ENCODE data around the gene MDN1.
"Not testable (repeated sequence)": the region's sequence is repeated elsewhere in the genome, so short reads cannot be mapped to it uniquely, and the experiment has no call there.

The MDN1 gene

DNA sequence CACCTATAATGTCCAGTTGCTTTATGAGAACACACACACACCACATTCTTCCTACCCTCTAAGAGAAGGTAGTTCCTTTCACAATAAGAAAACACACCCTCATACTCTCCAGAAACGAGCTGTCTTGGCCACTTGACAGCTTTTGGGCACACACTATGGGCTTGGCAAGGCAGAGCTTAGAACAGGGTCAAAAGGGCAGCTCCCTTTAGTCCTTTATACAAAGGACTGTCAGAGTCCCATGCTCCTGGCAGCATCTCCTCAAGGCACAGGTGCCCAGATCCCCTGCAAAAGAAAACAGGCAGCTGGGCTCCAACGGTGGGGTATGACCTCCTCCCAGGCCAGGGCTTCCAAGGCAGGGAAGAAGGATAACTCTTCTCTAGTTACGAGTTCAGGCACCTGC lies 176.2 kb downstream of the MDN1 start:
- ATAC-seq: no peak

DNA sequence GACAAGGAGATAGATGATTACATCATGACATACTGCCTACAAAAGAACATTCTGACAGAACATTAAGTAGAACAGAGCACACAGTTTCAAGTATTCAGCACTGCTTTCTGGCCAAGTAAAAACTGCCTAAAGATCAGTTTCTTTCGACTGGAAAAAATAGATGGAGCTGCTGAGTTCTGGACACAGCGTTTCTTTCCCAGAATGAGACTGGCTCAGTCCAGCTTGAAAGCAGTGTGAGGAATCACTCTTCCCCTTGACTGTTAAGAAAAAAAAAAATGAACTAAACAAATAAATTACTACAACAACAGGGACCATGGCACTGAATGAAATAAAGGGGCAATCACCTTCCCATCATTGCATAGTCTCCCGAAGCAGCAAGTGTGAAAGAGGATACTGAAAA lies 176.6 kb downstream of the MDN1 start:
- ATAC-seq: no peak

DNA sequence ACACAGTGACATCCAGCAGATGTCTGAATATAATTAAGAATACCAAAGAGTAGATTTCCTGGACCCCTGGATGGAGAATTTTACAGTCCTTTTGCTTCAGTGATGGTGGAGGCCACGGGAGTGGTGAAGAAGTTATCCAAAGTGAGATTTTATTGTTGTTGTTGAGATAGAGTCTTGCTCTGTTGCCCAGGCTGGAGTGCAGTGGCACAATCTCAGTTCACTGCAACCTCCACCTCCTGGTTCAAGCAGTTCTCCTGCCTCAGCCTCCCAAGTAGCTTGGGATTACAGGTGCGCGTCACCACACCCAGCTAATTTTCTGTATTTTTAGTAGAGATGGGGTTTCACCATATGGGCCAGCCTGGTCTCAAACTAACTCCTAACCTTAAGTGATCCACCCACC lies 178.0 kb downstream of the MDN1 start:
- ATAC-seq: not testable (repeated sequence)

DNA sequence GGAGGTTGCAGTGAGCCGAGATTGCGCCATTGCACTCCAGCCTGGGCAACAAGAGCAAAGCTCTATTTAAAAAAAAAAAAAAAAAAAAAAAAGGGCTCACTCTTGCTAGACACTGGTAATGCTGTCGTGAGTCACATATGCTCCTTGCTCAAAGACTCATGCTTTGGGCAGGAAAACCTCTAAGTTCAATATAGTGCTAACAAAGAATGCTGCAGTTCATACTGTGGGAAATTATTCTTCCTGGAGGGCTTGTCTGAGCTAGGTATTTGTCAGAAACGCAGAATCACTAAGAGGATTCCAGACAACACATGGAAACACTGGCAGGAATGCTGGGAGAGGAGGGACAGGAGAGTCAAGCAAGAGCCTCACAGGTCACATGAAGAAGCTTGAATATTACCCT lies 178.8 kb downstream of the MDN1 start:
- no peak for ATAC-seq

DNA sequence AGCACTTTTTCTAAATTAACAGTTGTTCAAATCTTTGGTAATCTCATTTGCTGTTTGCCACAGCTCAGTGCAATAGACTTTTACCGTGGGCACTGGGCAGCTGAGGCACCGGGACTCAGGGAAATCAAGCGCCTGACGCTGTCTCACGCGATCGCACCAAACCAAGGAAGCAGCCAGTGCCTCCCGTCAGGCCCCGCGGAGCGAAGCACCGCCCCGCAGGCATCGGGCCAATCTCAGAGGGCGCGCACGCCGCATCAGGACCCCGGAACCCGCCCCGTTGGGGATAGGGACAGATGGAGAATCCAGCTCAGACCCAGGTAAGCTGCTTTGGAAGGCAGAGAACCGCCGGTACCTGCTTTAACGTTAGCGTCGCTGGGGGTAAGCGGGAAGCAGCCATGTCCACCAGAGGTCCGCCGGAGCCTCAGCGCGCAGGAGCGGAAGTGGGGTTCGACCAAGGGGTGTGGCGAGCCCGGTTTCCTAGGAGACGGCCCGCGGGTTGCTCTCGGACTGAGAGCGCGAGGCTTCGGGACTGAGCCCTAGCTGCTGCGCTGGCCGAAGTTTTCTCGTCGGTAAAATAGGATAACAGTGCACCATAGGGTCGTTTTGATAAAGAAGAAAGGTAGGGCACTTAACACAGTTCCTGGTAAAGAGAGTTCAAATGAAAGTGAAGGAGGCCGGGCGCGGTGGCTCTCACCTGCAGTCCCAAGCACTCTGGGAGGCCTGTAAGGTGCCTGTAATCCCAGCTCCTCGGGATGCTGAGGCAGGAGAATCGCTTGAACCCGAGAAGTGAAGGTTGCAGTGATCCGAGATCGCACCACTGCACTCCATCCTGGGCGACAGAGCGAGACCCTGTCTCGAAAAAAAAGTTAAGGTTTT lies 181.0 kb downstream of the MDN1 start, which contains the start of gene LYRM2:
TSS of gene LYRM2 (minus strand) at position 428 of the 876 bp plus-strand sequence. CDS start at position 397, 31 bp downstream.
- ATAC-seq: peak; percentile 94 to 96

DNA sequence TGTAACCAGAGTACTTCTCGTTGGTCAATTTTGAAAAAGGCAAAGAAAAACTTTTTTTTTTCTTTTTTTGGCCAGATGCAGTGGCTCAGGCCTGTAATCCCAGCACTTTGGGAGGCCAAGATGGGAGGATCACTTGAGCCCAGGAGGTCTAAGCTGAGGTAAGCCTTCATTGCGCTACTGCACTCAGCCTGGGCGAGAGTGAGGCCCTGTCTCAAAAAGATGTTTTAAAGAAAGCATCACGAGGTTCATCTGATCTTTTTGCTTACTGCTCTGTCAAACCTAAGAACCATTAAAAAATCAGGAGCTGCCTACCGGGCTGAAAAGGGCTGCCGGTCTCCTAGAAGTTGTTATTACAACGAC lies 181.7 kb downstream of the MDN1 start:
- ATAC-seq: no peak

DNA sequence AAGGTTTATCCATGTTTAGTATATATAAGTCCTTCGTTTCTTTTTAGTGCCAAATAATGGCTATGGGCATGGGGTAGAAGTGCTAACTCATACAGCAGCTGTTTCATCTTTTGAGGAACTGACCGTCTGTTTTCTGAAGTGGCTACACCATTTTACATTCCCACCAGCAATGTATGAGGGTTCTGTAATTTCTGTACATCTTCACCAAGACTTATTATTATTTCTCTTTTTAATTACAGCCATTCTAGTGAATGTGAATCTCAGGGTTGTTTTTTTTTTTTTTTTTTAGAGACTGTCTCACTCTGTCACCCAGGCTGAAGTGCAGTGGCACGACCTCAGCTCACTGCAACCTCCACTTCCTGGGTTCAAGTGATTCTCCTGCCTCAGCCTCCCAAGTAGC lies 183.2 kb downstream of the MDN1 start:
- not testable (repeated sequence) for ATAC-seq

DNA sequence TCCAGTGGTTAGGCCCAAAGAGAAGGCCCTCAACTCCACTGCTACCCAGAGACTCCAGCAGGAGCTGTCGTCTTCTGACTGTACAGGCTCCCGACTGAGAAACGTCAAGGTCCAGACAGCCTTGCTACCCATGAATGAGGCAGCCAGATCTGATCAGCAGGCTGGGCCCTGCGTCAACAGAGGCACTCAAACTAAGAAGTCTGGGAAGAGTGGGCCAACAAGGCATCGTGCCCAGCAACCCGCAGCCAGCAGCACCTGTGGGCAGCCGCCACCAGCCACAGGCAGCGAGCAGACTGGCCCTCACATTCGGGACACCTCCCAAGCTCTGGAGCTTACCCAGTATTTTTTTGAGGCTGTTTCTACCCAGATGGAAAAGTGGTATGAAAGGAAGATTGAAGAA lies 189.1 kb downstream of the MDN1 start:
- no peak for ATAC-seq

DNA sequence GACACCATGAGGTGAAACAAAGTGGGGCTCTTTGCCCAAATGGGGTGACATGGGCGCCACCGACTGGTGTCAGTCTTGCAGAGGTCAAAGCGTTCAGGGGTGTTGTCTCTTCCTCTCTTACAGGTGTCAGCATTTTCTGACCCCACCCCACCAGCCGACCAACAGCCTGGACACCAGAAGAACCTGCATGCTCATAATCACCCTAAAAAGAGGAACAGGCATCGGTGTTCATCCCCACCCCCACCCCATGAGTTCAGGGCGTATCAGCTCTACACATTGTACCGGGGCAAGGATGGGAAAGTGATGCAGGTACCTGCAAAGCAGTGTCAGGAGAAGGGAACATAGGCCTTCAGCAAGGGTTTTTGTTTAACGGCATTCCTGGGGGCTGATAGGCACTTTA lies 195.8 kb downstream of the MDN1 start:
- no peak for ATAC-seq

DNA sequence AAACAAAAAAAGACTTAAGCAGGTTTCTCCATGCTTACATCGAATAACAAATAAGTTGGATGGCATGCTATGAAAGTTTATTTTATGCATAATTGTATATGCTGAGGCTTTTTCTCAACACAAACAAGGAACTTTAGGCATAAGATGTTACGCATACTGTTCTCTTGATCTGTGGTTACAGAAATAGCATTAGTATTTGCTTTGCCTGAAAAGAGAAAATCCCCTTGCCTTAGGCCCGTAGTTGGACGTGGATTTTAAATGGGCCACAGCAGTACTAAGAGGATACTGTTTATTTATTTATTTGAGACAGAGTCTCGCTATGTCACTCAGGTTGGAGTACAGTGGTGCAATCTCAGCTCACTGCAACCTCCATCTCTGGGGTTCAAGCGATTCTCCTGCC lies 200.0 kb downstream of the MDN1 start:
- ATAC-seq: no peak

DNA sequence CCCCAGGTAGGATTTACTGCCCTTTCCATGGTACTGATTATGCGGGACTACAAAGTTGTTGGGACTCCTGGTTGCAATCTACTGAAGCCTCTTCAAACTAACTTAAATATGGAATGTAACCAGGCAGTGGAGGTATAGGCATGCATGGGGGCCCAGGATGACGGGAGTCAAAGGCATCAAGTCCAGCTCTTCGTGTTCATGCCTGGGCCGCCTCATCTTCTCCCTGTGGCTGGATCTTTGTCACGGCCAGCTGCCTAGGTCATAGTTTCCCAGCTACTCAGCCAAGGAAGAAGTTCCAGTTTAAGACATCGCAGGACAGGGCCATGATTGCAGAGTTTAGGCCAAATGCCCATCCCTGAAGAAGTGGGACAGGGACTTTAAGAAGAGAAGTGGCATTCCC lies 201.6 kb downstream of the MDN1 start:
- no peak for ATAC-seq

DNA sequence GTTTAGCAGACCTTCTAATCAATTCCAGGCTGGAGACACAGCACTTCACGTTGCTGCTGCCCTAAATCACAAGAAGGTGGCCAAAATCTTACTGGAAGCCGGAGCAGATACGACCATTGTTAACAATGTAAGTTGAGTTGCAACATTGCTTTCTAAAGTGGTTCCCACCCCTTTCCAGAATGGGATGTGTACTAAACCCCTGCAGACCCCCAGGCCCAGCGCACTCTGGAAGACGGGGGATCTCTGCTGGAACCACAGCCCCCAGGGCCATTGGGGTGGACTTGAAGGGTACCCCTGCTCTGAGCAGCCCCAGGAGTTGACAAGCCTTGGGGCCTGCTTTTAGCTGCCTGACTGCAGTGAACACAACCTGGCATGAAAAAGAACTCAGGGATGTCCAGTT lies 203.1 kb downstream of the MDN1 start:
- ATAC-seq: no peak

DNA sequence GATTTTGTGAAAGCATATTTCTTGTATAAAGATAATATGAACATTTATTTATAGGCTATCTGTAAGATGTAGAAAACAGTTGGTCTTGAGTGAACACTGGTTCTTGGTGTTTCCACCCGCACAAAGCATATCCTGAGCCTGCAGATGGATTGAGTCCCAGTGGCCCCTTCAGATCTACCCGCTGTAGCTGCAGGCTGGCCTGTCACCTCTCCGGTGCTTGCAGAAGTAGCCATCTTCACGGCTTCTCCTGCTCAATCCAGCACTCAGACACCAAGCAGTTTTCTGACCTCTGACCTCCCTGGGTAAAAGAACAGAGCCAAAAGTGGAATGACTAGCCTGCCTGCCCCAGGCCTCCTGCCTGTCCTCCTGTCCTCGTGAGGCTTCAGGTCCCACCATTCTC lies 203.7 kb downstream of the MDN1 start:
- ATAC-seq: no peak

DNA sequence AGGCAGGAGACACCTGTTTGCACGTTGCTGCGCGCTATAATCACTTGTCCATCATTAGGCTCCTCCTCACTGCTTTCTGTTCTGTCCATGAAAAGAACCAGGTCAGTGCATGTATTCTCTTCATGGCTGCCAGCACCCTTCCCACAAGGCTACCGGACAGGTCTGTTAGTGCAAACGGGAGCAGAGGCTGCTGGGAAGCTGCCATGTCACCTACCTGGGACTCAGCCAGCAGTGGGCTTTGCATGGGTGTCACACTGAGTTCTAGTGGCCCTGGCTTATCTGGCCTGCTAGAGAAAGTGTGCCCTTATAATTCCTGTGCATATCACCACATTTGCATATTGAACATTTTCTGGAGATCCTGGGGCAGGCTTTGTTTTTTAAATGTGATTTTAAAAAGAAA lies 205.8 kb downstream of the MDN1 start:
- ATAC-seq: no peak

DNA sequence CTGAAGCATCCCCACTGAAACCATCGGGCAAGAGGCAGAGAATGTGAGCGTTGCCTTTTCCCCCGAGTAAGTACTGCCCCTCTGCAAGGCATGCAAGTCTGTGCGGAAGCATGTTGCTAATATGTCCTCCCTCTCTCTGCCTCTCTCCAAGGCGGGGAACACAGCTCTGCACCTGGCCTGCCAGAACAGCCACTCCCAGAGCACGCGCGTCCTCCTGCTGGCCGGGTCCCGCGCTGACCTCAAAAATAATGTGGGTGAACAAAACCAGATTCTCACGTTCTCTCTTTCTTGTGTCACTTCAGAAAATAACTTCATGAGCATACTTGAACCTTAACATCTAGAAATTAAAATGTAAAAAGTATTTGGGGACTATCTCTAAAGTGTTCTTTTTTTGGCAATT lies 207.5 kb downstream of the MDN1 start:
- no peak for ATAC-seq

DNA sequence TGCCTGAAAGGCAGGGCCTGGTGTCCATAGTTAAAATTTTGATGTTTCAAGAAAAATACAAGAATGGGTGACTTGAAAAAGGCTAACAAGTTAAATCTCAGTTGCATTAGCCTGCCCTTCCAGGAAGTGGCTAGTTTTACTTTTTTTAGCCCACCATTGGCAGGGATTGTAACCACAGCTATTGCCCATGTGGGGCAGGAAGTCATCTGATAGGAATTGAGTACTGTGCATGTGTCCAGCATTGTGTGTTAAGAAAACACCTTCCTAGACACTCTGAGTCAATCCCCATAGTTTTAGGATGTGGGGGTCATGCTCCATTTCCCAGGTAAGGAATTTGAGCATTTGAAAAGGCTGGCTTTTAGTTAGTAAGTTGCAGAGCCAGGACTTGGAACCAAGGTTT lies 207.9 kb downstream of the MDN1 start:
- ATAC-seq: no peak

DNA sequence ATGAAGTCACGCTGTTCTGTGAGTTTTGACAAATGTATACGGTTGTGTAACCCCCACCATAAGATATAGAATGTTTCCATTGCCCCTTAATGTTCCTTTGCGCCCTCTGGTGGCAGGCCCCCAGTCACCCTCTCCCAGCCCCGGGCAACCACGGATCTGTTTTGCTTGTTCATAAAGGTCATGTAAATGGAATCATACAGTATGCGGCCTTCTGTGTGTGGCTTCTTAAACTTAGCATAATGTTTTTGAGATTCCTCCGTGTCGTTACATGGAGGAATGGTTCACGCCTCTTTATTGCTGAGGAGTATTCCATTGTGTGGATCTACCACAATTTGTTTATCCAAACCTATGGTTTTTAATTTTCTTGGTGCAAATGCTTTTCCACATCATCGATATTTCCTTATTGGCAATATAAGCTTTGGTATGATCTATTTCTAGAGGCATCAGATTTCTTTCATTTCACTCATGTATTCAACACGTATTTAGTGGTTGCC lies 209.4 kb downstream of the MDN1 start:
- ATAC-seq: peak; percentile 76 to 91

DNA sequence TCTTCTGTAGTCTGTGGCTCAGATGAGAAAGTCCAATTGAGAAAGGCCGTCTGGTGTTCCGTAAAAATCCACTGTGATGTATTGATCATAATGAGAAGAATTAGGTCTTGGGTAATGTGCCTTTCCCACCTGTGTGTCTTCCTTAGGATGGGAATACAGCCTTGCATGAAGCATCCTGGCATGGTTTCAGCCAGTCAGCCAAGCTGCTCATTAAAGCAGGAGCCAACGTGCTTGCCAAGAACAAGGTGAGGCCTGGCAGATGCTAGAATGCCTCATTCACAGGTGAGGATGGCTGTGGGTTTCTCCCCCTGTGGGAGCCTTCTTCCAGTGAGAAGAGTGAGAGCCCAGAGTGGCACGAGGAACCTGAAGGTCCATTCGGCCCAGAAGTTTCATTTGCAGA lies 213.7 kb downstream of the MDN1 start:
- ATAC-seq: no peak

DNA sequence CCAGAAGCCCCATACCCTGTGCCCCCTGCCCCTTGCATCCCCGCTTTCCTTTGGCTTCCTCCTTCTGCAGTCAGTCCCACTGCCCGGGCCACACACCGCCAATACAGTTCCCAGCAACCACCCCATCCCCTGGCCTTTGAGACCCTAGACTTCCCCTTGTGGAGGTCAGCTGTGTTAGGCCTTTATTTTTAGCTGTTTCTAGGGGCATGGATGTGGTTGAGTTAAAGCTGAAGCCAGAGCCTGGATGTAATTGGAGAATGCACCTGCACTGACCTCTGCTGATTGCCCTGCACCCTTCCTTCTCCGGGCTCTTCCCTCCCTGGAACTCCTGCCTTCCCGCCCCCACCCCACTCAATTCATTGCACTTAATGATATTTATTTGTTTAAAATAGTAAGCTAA lies 214.9 kb downstream of the MDN1 start:
- ATAC-seq: no peak

DNA sequence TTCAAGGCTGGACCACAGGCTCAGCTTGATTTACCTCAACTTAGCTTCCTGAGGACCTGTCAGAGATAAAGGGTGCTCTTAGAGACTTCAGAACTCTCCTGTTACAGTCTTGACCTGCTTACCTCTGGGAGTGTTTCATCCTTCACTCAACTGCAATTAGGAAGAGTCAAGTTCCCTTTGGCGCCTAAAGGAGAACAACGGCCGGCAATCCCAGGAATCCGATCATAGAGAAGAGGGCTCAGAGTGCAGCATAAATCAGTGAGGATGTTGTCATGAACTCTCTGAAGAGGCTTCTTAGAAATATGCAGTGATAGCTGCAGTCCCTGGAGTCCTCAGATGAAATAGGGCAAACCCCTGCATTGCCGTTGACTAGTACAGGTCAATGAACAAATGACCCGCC lies 217.4 kb downstream of the MDN1 start:
- no peak for ATAC-seq

DNA sequence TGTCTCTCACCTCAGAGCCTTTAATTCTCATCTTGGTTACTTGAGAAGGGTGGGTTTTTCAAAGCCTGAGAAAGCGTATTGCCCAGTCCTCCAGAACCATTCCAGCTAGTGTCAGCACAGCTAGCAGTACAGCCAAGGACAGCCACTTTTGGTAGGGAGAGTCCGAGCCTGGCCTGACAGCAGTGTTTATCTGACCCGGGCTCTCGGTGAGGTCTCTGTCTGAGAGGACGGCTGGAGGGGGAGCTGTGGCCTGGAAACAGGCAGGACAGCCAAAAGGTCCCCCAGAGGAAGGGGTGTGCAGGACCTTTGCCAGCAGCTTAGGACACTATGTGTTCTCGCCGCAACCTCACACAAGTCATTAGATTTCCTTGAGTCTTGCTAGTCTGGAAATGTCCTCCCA lies 219.9 kb downstream of the MDN1 start:
- no peak for ATAC-seq

DNA sequence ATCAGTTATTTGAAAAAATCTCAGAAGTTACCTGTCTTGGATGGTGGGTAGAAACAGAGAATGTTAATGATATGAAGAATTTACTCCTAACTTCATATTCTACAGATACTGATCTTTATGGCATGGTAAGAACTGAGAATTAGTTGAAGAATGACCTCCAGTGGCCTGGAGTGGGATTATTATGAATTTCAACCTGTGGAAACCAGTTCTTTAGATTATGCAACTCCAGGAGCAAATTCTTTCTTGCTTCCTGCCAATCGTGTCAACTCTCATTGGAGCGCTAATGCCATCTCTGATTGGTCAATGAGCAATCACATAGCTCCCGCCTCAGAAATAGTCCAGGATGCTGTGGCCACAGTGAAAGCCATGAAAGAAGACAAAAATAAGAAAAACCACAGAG lies 221.6 kb downstream of the MDN1 start:
- ATAC-seq: no peak

DNA sequence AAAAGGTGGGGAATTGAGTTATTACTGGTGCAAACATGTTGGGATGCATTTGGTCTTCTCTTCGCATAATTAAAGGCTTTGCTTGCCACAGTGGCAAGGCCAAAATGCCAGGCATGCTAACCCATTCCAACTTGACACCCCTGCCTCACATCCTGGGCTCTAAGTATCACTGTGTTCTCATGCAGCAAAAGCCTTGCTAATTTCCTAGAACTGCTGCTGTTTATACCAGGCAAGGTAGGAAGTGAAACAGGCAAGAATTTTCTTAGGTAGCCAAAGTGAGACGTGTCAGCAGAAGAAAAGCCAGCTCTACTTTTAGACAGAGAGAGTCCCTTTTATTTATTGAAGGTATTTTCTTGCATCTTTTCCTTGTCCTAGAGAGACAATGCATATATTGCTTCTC lies 222.2 kb downstream of the MDN1 start:
- ATAC-seq: no peak

DNA sequence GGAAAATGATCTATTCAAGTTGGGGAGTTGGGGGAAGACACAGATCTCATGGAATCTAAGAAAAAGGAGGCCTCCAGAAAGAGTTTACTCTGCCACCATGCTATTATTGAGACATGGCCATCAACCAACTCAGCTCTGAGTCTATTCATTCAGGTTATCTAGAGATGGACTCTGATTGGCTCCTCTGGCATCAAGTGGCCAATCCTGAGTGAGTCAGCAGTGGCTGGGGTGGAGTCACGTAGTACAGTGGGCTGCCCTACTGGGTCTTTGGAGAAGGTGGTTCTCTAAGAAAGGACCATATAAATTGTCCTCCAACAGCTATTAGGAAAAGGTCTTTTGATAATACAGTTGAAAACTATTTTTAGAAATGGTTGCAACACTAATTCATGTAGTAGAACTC lies 223.1 kb downstream of the MDN1 start:
- ATAC-seq: peak; percentile 57 to 69

DNA sequence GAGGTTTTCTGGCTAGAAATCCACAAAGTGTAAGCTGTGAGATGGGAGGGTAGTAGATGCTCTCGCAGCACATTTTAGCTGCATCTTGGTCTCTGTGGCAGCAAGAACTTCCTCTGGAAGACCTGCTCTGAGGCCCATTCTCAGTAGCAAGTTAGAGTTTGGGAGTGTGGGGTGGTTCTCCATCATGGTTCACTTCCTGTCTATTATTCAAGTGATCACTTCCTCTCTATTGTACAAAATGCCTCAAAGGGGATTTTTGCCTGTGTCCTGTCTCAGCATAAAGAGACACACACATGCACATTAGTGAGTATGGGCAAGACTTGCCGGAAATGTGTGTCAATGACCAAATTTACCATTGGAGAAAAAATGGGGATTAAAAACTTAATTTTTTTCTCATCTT lies 223.5 kb downstream of the MDN1 start:
- ATAC-seq: peak; percentile 83 to 86
